DND-41 (cell line): ENCODE data around the gene PLIN3.

ENCODE experiments used
- EZH2 ChIP-seq: IDR thresholded peaks from 3 replicates; pipeline ENCODE4 v1.6.1; 2012; ENCODE audit warnings: borderline replicate concordance, low read depth, mild to moderate bottlenecking, moderate library complexity, low read length, inconsistent platforms; ENCODE audit not compliant: severe bottlenecking
- TF ChIP-seq, protein P1 (sequence below): IDR thresholded peaks from 2 replicates; pipeline ENCODE4 v1.5.1; 2012; ENCODE audit warnings: borderline replicate concordance, low read length, moderate library complexity, mild to moderate bottlenecking; ENCODE audit not compliant: poor library complexity, severe bottlenecking; ENCODE audit errors: extremely low read depth

DNA sequence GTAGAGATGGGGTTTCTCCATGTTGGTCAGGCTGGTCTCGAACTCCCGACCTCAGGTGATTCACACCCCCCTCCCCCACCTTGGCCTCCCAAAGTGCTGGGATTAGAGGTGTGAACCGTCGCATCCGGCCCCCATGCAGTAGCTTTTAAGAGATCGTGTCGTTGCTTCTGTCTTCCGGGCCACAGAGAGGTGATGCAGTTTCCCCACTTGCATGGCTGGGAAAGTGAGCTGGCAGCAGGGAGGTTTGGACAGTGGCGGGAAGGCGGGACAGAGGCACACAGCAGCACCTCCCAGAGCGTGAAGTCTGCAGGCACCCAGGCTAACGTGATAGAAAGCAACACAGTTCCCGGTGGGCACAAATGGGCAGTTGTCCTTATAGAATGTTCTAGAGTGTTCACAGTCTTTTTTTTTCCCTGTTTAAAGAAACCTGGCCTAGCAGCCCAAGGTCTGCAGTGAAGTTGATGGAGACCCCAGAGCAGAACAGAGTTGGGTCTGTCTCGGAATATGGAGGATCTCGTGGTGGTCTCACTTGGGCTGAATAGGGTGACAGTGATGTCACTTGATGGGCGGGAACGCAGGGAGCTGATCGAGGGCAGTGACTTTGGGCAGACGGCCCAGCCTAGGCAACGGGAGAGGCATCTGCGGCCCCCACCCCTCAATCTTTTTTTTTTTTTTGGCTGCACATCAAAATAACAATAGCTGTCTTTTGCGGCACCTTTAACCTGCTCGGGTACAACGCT lies 46.7 kb upstream of the PLIN3 start:
- TF ChIP-seq, protein P1, sequence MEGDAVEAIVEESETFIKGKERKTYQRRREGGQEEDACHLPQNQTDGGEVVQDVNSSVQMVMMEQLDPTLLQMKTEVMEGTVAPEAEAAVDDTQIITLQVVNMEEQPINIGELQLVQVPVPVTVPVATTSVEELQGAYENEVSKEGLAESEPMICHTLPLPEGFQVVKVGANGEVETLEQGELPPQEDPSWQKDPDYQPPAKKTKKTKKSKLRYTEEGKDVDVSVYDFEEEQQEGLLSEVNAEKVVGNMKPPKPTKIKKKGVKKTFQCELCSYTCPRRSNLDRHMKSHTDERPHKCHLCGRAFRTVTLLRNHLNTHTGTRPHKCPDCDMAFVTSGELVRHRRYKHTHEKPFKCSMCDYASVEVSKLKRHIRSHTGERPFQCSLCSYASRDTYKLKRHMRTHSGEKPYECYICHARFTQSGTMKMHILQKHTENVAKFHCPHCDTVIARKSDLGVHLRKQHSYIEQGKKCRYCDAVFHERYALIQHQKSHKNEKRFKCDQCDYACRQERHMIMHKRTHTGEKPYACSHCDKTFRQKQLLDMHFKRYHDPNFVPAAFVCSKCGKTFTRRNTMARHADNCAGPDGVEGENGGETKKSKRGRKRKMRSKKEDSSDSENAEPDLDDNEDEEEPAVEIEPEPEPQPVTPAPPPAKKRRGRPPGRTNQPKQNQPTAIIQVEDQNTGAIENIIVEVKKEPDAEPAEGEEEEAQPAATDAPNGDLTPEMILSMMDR = no peak
- TF ChIP-seq EZH2 = no peak
